Chondrocyte (in vitro differentiated cells): ENCODE measurements around the gene GAL3ST1. TPM values are rescaled to one million over a fixed set of nuclear protein-coding genes. Genes with fewer than 3 reads are reported as not detected.

ENCODE experiments used
- DNase-seq: peaks from one replicate; pipeline ENCODE4 v3.0.0; 2021; ENCODE audit warnings: mixed read lengths, low spot score
- H3K27ac Mint-ChIP-seq: one replicate; pipeline ENCODE4 v1.8.0; 2021; ENCODE audit warnings: mild to moderate bottlenecking, moderate library complexity, mixed read lengths; ENCODE audit not compliant: unreplicated experiment
- H3K27me3 Mint-ChIP-seq: 2 replicates; pipeline ENCODE4 v1.8.0; 2021; ENCODE audit warnings: low read depth, mixed read lengths
- H3K36me3 Mint-ChIP-seq: 2 replicates; pipeline ENCODE4 v1.8.0; 2021; ENCODE audit warnings: low read depth, mixed read lengths
- H3K4me1 Mint-ChIP-seq: 2 replicates; pipeline ENCODE4 v1.8.0; 2021; ENCODE audit warnings: low read depth, mild to moderate bottlenecking, mixed read lengths
- H3K4me3 Mint-ChIP-seq: one replicate; pipeline ENCODE4 v1.8.0; 2021; ENCODE audit warnings: mild to moderate bottlenecking, moderate library complexity, mixed read lengths; ENCODE audit not compliant: unreplicated experiment
- H3K9me3 Mint-ChIP-seq: 2 replicates; pipeline ENCODE4 v1.8.0; 2021; ENCODE audit warnings: low read depth, mixed read lengths
- CTCF ChIP-seq: fragments of 200-600 bp; sonication (generic); IDR thresholded peaks from 2 replicates; pipeline ENCODE4 v1.5.0; 2021; ENCODE audit warnings: antibody characterized with exemption, mild to moderate bottlenecking, moderate library complexity
- total RNA-seq: library from RNA; stranded (reverse); gene quantifications from 3 replicates; pipeline ENCODE4 v1.2.1, GENCODE V29; 2021

GAL3ST1 gene
- total RNA-seq, 1 donor from 2014 or later, result 3.9 TPM

DNA sequence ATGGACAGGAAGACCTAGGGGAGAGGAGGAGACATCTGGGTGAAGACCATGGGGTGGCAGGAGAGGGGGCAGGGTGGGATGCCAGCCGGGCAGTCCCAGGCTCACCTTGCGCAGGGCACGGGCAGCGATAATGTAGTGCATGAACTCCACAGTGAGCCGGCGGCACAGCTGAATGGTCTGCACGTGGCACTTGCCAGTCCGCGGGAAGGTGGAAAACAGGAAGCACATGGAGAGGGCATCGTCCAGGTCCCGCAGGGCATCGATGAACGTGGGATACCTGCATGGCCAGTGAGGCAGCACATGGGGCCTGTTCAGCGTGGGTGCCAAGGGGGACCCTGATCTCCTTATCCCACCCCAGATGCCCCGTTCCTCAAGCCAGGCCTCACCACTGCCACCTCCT, 10.0 kb upstream of the GAL3ST1 start:
- Mint-ChIP-seq H3K27ac (no peak overlapping the region), H3K4me1 (peaks cover 11% of the 10 kb centered on the region), H3K27me3 (no peaks in the 10 kb centered on the region), H3K9me3 (no peaks in the 10 kb centered on the region), H3K36me3 (peaks cover 43% of the 10 kb centered on the region), H3K4me3 (no peak overlapping the region)
- DNase-seq, result no peak
- no peak for TF ChIP-seq CTCF

DNA sequence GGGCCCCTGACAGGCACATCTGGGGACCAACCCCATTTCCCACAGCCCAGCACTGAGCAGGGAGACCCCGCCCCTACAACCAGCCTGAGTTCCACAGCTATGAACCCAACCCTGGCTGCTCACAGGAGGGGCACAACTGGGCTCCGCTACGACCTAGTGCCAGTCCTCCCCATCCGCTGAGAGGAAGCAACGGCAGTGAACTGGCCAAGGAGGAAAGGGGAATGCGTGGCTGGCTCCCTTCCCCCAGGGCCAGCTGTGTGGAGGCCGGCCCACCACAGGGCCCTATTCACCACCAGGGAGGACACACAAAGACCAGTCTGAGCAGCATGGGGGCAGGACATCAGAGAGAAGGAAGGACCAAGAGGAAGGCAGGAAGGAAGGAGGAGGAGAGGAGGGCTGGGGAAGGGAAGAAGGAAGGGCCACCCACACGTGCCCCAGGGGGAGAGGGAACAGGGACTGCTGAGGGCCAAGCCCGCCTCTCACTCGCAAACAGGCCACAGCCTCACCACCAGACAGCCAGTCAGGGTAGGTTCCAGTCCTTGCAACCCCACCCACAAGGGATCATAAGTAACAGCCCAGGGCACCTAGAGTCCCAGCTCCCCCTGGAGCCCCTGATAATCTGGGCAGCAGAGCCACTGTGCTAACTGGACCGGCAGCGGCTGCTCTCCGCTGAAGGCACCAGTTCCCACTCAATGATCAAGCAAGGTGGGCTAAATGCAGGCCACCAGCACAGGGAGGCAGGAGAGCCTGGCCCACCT, 8.5 kb upstream of the GAL3ST1 start:
- Mint-ChIP-seq H3K27ac (peak overlapping the region; percentile 54), H3K27me3 (no peaks in the 10 kb centered on the region), H3K9me3 (no peaks in the 10 kb centered on the region), H3K36me3 (peaks cover 46% of the 10 kb centered on the region), H3K4me1 (peaks cover 11% of the 10 kb centered on the region), H3K4me3 (no peak overlapping the region)
- DNase-seq, result no peak
- no peak for TF ChIP-seq CTCF

DNA sequence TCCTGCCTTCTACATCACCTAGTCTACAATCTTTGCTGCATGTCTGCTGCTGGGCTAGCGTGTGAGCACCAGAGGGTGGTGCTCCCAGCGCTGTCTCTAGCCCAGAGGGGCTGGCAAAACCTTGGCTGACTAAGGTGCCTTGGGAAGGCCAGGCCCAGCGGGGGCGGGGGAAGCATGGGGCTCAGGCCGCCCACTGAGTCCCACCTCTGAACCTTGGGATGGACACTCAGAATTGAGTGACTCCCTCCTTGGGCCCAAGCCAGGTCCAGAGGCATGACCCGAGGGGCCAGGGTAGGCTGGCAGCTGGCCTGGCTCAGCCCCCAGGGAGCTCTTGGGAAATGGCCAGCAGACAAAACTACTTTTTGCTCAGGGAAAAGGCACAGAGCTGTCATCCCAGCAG, 7.6 kb upstream of the GAL3ST1 start:
- Mint-ChIP-seq H3K27me3 (no peaks in the 10 kb centered on the region), H3K9me3 (no peaks in the 10 kb centered on the region), H3K36me3 (peaks cover 46% of the 10 kb centered on the region), H3K27ac (no peak overlapping the region), H3K4me3 (no peak overlapping the region), H3K4me1 (peaks cover 11% of the 10 kb centered on the region)
- no peak for TF ChIP-seq CTCF
- DNase-seq, result no peak

GRCh38 chr22:30580896-30581295, 6.4 kb upstream of the GAL3ST1 start:
- DNase-seq, result no peak
- Mint-ChIP-seq H3K9me3 (no peaks in the 10 kb centered on the region), H3K27me3 (no peaks in the 10 kb centered on the region), H3K27ac (no peak overlapping the region), H3K4me3 (no peak overlapping the region), H3K36me3 (peaks cover 43% of the 10 kb centered on the region), H3K4me1 (peaks cover 11% of the 10 kb centered on the region)
- TF ChIP-seq CTCF, result no peak

DNA sequence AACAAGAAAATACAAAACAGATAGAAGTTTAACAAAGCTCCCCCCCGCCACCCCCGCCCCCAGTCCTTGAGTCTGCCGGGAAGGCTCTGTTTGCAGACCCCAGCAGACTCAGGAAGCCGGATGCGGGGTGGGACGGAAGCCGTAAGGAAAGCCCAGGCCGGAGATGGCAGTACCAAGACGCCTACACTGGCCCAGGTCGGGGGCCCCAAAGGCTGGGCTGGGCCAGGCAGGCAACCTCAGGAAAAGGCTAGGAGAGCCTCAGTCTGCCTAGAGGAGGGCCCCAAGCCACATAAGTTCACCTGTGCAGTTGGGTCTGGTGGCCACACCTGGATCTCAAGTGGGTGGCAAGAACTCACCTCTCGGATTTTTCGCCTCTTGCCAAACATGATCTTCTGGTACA, 4.0 kb upstream of the GAL3ST1 start:
- TF ChIP-seq CTCF, result no peak
- Mint-ChIP-seq H3K9me3 (no peaks in the 10 kb centered on the region), H3K27ac (no peak overlapping the region), H3K4me1 (peaks cover 27% of the 10 kb centered on the region), H3K27me3 (no peaks in the 10 kb centered on the region), H3K4me3 (no peak overlapping the region), H3K36me3 (peaks cover 40% of the 10 kb centered on the region)
- no peak for DNase-seq
